CD4-positive, alpha-beta T cell treated with Interleukin-1 beta for 1 hour (primary cell): ENCODE measurements around the gene MMP7.

Experiments
- DNase-seq, 2 donors: peaks; one replicate each; pipeline ENCODE4 v3.0.0-alpha.2; 2020 to 2022

The MMP7 gene, protein sequence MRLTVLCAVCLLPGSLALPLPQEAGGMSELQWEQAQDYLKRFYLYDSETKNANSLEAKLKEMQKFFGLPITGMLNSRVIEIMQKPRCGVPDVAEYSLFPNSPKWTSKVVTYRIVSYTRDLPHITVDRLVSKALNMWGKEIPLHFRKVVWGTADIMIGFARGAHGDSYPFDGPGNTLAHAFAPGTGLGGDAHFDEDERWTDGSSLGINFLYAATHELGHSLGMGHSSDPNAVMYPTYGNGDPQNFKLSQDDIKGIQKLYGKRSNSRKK

DNA sequence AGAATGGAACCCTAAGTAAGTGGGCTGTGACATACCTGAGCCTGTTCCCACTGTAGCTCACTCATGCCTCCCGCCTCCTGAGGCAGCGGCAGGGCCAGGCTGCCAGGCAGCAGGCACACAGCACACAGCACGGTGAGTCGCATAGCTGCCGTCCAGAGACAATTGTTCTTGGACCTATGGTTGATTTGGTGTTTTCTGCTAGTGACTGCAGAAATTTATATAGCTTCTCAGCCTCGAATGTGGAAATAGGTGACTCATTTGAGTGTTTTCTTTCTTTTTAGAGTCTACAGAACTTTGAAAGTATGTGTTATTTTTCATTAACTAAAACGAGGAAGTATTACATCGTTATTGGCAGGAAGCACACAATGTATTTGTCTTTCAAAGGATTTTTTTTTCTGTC lies at the start of gene MMP7:
Gene MMP7 (minus strand): TSS at position 190 of the 400 bp plus-strand sequence. CDS start 47 bp downstream, at position 143.
- DNase-seq = no peak

DNA sequence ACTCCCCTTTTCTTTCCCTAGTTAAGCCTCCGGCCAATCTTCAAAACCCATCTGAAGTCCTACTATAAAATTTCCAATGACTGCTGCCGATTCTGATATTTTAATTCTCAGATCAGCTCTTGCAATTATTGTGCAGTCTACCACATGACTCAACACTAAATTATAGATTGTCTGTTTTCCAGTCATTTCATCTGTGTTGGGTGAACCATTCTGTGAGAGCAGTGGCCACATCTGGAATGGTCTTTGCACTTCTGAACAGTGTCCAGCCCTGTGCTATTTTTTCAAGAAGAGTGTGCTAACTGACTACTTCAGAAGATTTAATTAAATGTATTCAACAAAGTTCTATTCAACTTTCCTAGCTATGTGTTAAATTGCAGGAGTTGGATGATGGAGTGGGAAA lies 47.2 kb upstream of the MMP7 start:
- no peak for DNase-seq

DNA sequence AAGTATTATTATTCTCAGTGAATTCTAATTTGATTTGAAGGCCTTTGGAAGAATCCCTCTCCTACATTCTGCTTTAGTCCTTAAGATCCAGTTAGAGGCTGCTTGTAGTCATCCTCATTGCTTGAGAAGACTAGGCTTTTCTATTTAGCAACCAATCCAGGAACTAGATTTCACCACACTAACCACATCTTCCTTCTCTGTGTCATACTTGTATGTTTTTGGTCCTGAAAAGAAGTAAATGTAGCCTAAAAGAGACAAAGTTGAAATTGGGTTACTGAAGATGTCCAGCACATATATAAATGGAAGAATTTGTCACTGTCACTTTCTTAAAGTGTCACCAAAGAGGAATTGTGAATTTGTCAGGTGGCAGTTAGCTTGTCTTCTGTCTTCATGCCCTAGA lies 46.6 kb upstream of the MMP7 start:
- DNase-seq = peak in 1 of 2 donors; percentile 8

DNA sequence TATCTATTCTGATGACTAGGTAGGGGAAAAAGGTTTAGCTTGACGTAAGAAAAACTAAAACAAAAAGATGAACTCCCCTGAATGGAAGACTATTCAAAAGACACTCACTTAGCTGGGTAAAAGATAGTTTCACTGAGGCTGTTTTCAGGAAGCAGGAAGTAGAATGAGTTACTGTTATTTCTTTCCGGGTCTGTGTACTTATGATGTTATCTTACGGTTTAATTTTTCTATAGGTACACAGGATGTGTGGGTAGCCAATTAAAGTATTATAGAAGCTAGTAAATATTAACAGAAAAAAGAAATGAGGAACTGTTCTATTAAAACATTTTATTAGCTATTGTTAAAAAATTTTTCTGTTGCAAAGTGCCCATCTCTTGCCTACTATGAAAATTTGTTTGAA lies 45.8 kb upstream of the MMP7 start:
- DNase-seq = peak in 1 of 2 donors; percentile 8

DNA sequence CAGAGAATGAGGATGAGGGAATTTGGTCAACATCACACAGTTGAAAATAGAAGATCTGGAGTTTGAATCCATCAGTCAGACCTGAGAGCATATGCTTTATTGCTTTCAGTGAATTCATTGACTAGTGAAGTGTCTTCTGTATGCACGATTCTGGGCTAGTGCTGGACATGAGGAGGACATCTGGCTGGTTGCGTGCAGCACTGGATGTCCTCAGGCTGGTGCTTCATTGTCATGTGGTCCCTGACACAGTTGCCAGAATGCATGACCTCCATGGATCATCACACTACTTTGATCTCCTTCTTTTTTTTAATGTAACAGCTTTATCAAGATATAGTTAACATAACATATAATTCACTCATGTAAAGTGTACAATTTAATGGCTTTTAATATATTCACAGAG lies 44.5 kb upstream of the MMP7 start:
- DNase-seq = no peak

DNA sequence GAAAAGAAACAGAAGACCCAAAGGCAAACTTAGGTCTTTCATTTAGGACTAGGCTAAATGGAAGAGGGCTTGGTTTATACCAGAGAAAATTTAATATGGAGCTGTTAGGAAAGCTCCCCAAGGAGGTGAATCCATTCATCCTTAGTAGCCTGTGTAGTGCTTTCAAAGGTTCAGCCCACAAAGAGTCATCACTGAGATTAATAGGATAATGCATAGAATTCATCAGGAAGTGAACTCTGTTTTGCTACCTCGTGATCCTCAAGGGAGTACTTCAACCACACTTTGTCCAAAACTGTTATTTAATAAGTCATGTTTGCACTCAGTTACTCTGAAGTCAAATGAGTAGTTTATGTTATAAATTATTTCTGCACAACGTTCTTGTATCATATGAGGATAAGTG lies 43.3 kb upstream of the MMP7 start:
- no peak for DNase-seq

DNA sequence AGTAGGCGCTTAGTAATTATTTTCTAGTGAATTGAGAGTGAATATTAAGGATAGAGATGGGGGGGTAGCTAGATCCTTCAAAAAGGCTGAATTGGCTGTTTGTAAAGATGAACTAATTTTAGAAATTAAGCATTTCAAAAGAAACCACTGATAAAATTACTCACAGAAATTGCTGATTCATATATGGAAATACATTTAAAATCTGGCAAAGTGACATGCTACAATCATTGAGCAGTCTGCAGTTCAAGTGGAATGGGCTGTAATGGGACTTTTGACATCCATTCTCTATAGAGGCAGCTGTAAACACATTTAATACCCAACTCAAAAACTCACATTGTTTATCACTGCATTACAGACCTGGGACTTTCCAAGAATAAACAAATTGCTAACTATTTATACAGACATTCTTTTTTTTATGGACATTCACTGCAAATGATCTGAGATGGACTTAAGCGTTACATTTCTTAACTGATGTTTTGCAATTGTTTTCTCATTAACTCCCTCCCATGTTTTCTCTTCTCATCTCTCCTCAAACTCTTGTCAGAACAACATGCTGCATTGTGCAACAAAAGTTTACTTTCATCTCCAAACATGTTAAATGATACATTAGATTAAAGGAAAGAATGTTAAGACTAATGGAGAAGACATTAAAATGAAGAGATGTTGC lies 42.1 kb upstream of the MMP7 start:
- no peak for DNase-seq

DNA sequence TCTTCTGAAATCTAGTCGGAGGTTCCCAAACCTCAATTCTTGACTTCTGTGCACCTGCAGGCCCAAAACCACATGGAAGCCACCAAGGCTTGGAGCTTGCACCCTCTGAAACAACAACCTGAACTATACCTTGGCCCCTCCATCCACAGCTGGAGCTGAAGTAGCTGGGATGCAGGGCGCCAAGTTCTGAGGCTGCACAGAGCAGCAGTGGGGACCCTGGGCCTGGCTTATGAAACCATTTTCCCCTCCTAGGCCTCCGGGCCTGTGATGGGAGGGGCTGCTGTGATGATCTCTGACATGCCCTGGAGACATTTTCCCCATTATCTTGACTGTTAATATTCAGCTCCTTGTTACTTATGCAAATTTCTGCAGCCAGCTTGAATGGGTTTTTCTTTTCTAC lies 38.3 kb upstream of the MMP7 start:
- no peak for DNase-seq

DNA sequence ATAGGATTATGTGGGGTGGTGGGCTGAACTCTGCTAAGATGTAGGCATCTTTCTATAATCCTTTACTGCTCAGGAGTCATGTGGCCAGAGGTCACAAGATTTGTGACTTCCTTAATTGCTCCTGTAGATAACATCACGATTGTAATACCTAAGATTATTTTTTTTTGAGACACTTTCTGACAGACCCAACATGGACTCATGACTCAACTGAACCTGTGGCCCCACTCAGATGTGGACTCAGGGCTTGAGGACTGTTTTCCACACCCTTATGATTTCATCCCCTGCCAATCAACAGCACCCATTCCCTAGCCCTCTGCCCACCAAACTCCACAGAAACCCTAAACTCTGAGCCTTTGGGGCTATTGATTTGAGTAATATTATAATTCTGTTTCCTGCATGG lies 35.6 kb upstream of the MMP7 start:
- DNase-seq = no peak

DNA sequence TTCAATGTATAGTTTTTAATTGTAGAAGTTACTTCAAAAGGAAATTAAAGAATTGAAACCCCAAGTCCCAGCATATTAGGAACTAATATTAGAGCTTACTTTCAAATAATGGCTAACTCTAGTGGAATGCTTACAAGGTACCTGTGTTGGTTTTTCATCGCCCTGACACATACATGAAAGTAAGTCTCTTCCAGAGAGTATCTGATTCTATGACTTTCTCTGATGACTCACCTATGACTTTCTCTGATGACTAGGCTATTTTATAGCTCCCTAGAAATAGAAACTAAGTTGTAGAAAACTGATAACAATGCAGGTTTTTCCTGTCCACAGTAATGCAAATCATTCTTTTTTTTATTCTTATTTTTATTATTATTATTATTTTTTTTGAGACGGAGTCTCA lies 33.6 kb upstream of the MMP7 start:
- DNase-seq = no peak

DNA sequence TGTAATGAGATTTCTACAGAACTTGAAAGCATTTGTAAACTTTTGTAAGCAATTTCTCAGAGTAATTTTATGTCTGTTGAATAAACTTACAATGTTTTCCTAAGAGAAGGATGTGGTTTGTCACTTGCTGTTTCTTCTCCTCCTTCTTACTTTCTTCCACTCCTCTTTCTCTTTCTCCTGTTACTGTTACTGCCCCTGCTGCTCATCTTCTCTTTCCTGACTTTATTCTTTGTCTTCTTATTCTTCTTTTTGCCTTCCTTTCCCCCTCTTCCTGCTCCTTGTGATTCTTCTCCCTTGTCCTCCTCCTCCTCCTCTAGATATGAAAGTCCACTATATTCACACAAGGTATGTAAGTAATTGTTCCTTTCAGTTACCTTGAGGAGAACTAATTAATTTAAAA lies 31.1 kb upstream of the MMP7 start:
- DNase-seq = no peak

DNA sequence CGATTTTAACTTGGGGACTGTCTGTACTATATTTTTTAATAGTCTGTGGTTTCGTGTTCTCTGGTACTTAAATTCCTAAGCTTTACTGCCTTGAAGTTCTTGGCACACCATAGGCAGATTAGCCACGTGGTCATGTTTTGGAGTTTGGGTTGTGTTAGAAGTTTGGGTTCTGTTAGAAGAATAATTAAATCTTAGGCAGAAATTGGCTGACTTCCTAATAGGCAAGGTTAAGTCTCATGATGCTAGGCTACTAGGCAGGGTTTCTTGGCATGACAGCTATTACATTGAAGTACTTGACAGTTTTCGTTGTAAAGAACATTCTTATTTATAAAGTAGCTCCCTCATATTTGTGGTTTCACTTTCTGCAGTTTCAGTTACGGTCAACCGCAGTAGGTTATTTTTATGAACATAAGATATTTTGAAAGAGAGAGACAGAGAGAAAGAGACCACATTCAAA lies 30.0 kb upstream of the MMP7 start:
- DNase-seq = no peak

DNA sequence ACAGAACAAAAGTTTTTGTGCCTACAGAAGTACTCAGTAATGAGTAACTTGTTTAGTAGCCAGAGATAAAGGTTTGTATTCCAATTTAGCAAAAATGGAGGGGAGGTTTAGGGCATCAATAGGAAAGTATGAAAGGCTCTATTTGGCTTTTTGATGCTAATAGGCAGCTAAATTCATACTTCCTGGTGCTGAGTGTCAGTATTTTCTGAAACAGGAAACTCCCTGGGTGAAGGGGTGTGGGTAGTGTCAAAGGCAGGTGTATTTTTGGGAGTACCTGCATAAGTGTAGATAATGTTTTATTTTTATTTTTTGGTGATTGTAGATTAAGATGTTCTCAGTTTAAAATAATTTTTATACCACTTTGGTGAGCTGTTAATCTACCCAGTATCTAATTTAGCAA lies 29.3 kb upstream of the MMP7 start:
- peak; percentile 14 to 32 for DNase-seq

DNA sequence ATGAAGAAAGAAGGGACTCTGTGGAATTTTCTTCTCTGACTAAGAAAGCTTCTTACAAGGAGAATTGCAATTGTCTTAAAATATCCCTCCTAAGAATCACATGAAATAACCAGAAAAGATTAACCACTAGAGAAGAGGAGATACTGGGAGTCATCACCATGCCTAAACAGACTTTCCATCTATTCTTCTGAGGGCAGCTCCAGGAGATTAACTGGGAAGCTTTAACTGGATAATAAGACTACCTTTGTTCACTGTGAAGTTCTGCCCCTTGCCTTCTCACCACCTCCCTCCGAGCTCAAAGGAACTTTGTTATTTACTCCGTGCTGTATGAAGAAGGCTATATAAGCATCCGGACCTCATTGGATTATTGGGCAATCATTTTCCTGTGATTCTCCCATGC lies 24.5 kb upstream of the MMP7 start:
- no peak for DNase-seq

DNA sequence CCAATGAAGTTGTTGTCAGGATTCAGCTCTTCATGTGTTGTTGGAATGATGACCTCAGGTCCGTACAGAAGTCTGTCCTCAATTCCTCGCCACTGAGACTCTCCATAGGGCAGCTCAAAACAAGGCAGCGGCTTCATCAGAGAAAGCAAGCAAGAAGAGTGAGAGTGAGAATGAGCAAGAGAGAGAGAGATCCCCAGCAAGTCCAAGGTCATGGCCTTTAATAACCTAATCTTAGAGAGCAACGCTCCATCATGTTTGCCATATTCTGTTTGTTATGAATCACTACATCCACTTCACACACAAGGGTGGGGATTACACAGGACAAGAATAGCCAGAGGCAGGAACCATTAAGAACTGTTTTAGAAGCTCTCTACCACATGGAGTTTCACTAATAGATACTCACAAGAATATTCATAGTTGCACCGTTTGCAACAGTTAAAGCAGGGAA lies 23.3 kb upstream of the MMP7 start:
- no peak for DNase-seq

DNA sequence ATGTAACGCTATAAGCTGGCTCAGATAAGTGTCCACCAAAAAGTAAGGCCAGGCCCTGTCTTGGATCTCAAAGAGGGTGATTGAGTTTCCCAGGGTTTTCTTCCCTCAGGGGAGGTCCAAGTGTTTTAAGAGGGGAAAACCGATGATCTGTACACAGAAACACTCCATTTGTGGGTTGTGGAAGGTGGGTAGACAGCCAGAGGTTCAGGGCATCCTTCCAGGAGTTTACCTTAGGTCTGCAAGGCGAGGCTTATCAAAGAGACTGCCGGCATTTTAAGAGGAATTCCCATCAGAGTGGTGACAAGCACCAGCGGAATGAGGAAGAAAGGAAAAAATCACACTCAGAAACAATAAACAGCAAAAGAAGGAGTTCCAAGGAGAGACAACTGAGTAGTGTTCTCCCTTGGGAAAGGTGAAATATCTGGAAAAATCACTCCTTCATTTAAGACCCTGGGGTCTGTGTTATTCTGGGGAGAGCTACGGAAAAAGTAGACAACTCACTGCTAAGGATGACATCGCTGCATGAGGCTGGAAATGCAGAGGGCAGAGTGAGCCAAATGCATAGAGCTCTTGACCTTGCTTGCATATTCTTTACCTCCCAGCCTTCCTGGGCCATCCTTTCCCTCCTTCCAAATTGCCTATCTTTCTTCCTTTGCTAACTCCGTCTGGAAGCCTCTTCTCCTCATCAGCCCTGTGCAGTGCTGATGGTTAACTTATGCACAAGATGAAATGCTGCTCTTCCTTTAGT lies 22.1 kb upstream of the MMP7 start:
- no peak for DNase-seq

DNA sequence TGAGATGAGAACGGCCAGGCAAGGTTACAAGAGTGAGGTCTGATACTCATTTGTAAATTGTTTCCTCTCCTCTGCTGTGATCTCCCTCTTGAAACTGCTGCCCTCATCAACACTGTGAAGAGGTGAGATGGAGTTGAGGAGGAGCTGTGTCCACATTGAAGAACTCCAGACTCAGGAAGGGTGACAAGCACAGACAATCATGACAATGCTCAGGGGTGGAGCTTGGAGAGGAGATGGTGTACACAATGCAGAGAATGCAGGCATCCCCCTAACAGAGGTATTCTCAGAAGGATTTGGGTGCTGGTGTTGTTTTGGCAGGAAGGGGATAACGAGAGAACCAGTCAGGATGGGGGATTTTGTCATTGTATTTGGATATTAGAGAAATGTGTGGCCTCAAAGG lies 21.5 kb upstream of the MMP7 start:
- DNase-seq = no peak

DNA sequence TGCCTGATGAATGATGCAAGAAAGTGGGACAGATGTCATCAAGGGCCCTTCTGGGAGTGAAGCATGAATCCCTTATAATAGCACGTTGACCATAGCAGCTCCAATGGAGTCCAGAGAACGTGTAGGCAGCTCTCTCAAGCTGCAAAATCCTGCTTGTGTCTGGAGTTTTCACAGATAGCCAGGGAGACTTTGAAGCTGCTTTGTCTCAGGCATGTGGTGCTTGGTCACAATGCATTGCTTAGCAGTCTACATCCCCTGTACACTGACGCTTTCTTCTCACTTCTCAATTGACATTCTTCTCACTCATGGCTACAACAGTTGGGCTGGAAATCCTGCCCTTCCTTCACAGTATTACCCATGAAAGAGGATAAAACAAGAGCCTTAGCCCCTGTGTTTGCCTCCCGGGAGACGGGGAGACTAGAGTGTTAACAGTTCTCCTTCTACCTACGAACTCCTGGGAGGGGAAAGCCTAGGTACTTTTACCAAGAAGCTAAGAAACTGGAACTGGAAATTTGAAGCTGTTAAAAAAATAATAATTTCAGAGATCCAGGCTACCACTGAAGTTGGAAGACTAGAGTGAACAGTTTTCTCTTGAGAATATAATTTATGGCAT lies 20.7 kb upstream of the MMP7 start:
- DNase-seq = no peak

DNA sequence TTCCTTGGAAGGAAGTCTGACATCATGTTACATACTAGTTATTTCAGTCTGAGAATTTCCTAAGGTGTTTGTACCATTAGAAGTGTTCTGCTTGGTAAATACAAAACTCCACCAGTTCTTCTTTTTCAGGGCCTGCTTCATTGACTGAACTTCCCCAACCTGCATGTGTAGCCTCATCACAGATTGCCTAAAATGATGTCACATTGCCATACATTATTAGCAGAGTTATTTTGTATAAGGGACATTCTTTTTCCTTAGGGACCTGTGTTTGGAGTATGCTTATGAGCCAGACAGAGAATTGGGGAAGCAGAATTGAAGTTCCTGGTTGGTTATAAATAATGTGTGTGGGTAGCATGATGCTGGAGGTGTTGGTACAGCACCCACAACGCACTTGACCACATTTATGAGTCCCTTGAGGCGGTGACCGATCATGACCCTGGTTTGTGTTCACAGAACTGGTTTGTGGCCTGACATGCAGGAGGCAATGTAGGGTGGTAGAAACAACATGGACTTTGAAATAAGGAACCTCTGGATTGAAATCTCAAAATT lies 16.4 kb upstream of the MMP7 start:
- DNase-seq = peak; percentile 14 to 72

DNA sequence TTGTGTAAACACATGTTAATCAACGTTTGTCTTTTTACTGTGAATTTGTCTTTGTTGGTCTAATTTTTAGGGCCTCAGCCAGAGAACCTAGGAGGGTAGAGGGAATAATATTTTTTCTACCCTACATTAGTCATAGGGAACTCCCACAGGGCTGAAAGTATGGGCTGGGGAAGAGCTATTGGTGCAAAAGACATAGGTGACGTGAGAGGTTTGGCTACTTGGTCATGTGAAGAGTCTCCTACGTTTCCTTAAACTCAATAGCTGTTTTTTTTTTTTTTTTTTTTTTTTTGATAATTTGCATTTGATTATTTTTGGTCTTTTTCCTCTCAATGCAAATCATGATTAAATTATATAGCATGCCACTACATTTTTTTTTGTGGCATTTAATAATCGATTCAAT lies 15.9 kb upstream of the MMP7 start:
- DNase-seq = peak in 1 of 2 donors; percentile 40

DNA sequence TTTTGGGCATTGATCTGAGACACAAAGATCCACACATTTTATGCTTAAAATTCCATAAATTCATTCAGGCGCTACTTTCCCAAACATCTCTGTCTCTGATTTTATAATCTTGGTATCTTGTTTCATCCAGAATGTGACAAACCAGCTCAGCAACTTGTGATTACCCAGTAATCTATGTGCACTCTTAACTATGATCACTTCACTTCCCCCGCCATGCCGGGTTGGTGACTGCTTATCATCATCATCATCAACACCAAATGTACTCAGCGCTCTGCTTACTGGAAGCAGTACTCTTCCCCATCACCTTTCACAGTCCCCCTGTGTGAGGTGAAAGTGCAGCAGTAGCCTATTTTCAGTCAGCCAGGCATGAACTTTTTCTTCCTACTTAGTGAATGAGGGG lies 15.2 kb upstream of the MMP7 start:
- DNase-seq = no peak

DNA sequence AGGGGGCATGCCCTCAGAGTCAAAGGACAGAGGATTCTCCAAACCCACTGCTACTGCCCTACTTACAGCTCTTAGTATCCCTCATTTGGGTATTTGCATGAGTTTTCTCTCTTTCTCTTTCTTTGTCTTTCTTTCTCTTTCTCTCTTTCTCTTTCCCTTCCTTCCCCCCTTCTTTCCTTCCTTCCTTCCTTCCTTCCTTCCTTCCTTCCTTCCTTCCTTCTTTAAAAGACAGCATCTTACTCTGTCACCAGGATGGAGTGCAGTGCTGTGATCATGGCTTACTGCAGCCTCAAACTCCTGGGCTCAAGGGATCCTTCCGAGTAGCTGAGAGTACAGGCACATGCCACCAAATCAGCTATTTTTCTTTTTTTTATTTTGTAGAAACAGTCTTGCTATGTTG lies 14.0 kb upstream of the MMP7 start:
- DNase-seq = no peak

DNA sequence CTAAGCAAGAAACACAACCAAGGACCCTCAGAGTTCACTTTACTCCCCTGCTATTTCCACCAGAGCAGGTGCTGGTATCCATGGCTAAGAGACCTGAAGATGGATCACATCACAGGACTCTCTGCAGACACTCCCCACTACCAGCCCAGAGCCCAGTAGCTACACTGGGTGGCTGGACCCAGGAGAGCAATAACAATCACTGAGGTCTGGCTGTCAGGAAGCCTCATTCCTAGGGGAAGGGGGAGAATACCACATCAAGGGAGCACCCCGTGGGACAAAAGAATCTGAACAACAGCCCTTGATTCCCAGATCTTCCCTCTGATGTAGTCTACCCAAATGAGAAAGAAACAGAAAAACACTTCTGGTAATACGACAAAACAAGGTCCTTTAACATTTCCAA lies 9.0 kb upstream of the MMP7 start:
- DNase-seq = no peak
